Measurements from ENCODE around the gene FAM171A2.

FAM171A2 gene

DNA sequence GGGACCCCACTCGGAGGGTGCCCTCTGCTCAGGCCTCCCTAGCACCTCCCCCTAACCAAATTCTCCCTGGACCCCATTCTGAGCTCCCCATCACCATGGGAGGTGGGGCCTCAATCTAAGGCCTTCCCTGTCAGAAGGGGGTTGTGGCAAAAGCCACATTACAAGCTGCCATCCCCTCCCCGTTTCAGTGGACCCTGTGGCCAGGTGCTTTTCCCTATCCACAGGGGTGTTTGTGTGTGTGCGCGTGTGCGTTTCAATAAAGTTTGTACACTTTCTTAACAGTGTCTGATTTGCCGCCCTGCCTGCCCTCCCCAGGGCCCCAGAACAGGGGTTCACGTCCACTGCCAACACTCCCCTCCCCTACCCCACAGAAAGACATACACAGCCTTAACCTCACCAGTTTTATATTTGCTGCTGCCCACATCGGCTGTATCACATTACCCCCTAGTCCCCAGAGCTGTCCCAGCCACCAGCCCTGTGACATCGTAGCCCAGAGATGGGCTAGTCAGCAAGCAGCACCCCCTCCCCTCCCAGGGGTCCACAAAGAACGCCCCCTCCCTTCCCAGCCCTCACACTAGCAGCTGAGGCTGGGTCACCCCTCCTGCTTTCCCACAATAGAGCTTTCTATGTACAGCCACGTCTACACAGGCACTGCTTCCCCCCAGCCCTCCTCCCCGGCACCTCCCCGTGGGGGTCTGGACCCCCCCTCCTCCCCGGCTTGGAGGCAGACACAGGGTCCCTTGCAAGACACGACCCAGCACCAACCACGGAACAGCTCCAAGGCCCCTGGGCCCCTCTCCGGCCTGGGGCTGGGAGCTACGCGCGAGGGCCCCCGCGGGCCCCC lies 10.6 kb downstream of the FAM171A2 start:
- no peak overlapping the region for H3K4me3 ChIP-seq (ENCODE audit: low read depth, low read length)

DNA sequence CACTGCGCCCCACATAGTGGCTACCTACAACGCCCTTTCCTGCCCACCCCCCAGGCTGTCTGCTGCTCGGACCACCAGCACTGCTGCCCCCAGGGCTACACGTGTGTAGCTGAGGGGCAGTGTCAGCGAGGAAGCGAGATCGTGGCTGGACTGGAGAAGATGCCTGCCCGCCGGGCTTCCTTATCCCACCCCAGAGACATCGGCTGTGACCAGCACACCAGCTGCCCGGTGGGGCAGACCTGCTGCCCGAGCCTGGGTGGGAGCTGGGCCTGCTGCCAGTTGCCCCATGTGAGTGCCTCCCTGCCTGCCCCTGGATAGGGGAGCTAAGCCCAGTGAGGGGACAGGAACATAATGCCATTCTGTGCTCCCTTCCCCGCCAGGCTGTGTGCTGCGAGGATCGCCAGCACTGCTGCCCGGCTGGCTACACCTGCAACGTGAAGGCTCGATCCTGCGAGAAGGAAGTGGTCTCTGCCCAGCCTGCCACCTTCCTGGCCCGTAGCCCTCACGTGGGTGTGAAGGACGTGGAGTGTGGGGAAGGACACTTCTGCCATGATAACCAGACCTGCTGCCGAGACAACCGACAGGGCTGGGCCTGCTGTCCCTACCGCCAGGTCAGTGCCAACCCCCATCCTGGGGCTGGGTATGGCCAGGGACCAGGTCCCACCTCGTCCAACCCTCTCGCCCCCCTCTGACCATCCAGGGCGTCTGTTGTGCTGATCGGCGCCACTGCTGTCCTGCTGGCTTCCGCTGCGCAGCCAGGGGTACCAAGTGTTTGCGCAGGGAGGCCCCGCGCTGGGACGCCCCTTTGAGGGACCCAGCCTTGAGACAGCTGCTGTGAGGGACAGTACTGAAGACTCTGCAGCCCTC lies 11.5 kb downstream of the FAM171A2 start:
- H3K4me3 ChIP-seq (ENCODE audit: low read depth, low read length), result no peak overlapping the region
- TF ChIP-seq, protein P1, sequence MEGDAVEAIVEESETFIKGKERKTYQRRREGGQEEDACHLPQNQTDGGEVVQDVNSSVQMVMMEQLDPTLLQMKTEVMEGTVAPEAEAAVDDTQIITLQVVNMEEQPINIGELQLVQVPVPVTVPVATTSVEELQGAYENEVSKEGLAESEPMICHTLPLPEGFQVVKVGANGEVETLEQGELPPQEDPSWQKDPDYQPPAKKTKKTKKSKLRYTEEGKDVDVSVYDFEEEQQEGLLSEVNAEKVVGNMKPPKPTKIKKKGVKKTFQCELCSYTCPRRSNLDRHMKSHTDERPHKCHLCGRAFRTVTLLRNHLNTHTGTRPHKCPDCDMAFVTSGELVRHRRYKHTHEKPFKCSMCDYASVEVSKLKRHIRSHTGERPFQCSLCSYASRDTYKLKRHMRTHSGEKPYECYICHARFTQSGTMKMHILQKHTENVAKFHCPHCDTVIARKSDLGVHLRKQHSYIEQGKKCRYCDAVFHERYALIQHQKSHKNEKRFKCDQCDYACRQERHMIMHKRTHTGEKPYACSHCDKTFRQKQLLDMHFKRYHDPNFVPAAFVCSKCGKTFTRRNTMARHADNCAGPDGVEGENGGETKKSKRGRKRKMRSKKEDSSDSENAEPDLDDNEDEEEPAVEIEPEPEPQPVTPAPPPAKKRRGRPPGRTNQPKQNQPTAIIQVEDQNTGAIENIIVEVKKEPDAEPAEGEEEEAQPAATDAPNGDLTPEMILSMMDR (IDR thresholded peaks at IDR 0.05; ENCODE audit: insufficient read depth, low read depth, low read length, missing control alignments), result no peak
- DNase-seq (ENCODE audit: low read depth), result no peak

More for the DNA sequence above, 10.6 kb downstream of the FAM171A2 start:
- DNase-seq (ENCODE audit: low read depth), result no peak
- TF ChIP-seq, protein P1 (IDR thresholded peaks at IDR 0.05; ENCODE audit: insufficient read depth, low read depth, low read length, missing control alignments), result no peak

DNA sequence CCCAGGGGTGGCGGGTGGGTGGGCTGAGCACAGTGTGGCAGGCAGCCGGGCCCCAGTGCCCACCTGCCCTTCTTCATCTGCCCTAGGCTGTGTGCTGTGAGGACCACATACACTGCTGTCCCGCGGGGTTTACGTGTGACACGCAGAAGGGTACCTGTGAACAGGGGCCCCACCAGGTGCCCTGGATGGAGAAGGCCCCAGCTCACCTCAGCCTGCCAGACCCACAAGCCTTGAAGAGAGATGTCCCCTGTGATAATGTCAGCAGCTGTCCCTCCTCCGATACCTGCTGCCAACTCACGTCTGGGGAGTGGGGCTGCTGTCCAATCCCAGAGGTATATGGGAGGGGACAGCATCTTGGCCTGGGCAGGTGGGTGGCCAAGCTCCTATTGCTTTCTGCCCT lies 12.2 kb downstream of the FAM171A2 start:
- DNase-seq (ENCODE audit: low read depth), result no peak
- TF ChIP-seq, protein P1 (IDR thresholded peaks at IDR 0.05; ENCODE audit: insufficient read depth, low read depth, low read length, missing control alignments), result no peak

DNA sequence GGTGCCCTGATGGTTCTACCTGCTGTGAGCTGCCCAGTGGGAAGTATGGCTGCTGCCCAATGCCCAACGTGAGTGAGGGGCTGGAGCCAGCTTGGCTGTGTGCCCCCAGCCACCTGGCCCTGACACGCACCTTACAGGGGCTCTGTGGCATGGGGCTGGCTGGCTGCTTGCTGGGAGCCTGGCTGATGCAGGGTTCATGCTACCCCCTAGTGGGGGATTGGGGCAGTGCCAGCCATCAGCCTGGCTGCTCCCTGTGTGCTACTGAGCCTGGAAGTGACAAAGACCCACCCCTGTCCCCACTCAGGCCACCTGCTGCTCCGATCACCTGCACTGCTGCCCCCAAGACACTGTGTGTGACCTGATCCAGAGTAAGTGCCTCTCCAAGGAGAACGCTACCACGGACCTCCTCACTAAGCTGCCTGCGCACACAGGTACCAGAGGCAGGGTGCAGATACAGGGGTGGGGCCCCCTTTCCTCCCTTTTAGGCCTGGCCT lies 12.9 kb downstream of the FAM171A2 start:
- TF ChIP-seq, protein P1 (IDR thresholded peaks at IDR 0.05; ENCODE audit: insufficient read depth, low read depth, low read length, missing control alignments), result peak; percentile 94
- DNase-seq (ENCODE audit: low read depth), result peak; percentile 84
- H3K4me3 ChIP-seq (ENCODE audit: low read depth, low read length), result no peak overlapping the region

More for the DNA sequence above, 12.2 kb downstream of the FAM171A2 start:
- H3K4me3 ChIP-seq (ENCODE audit: low read depth, low read length), result no peak overlapping the region

DNA sequence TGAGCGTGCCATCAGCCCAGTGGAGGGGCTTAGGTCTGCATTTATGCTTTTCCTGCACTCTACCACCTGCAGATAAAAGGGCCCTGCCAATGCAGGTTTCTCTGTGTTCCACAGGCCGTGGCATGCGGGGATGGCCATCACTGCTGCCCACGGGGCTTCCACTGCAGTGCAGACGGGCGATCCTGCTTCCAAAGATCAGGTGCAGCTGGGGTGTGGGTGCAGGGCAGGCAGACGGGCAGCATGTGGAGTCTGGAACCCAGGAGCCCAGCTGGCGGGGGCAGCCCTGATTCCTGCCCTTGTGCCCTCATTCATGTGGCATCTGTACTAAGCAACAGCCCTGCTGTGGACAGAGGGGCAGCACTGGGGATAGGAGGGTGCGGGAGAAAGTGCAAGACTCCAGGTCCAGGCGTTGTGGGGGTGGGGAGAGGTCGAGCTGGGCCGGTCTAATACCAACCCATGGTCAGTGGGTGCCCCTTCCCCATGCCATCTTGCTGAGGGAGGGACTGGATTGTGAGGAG lies 14.0 kb downstream of the FAM171A2 start:
- no peak for DNase-seq (ENCODE audit: low read depth)
- TF ChIP-seq, protein P1 (IDR thresholded peaks at IDR 0.05; ENCODE audit: insufficient read depth, low read depth, low read length, missing control alignments), result no peak
- H3K4me3 ChIP-seq (ENCODE audit: low read depth, low read length), result peak overlapping the region; percentile 22

DNA sequence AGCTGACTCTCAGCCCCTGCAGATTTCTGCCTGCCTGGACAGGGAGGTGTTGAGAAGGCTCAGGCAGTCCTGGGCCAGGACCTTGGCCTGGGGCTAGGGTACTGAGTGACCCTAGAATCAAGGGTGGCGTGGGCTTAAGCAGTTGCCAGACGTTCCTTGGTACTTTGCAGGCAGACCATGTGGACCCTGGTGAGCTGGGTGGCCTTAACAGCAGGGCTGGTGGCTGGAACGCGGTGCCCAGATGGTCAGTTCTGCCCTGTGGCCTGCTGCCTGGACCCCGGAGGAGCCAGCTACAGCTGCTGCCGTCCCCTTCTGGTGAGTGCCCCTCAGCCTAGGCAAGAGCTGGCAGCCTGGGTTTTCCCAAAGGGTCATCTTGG lies 14.7 kb downstream of the FAM171A2 start:
- no peak for DNase-seq (ENCODE audit: low read depth)
- TF ChIP-seq, protein P1 (IDR thresholded peaks at IDR 0.05; ENCODE audit: insufficient read depth, low read depth, low read length, missing control alignments), result no peak
- peak overlapping the region; percentile 22 for H3K4me3 ChIP-seq (ENCODE audit: low read depth, low read length)
